ENCODE results near the gene KIAA0408.

DNA sequence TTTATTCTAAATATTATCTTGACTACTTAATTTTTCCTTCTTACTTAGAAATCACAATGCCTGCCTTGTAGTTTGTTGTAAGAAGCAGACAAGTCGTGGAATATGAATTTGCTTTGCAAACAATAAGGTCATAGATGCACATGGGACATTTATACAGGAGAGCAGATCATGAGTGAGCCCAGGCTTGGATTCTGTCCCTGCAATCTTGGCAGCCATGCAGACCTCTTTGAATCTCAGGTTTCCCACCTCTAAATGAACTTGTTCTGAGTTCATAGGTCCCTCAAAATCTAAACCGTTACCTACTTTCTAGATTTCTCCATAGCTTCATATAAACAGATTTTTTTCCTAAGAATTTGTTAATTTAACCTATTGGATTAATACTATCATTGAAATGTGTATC, 19.5 kb downstream of the KIAA0408 start:
- TF ChIP-seq, protein P1, sequence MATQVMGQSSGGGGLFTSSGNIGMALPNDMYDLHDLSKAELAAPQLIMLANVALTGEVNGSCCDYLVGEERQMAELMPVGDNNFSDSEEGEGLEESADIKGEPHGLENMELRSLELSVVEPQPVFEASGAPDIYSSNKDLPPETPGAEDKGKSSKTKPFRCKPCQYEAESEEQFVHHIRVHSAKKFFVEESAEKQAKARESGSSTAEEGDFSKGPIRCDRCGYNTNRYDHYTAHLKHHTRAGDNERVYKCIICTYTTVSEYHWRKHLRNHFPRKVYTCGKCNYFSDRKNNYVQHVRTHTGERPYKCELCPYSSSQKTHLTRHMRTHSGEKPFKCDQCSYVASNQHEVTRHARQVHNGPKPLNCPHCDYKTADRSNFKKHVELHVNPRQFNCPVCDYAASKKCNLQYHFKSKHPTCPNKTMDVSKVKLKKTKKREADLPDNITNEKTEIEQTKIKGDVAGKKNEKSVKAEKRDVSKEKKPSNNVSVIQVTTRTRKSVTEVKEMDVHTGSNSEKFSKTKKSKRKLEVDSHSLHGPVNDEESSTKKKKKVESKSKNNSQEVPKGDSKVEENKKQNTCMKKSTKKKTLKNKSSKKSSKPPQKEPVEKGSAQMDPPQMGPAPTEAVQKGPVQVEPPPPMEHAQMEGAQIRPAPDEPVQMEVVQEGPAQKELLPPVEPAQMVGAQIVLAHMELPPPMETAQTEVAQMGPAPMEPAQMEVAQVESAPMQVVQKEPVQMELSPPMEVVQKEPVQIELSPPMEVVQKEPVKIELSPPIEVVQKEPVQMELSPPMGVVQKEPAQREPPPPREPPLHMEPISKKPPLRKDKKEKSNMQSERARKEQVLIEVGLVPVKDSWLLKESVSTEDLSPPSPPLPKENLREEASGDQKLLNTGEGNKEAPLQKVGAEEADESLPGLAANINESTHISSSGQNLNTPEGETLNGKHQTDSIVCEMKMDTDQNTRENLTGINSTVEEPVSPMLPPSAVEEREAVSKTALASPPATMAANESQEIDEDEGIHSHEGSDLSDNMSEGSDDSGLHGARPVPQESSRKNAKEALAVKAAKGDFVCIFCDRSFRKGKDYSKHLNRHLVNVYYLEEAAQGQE (IDR thresholded peaks at IDR 0.05; ENCODE audit: borderline replicate concordance), result no peak
- TF ChIP-seq, protein P2, sequence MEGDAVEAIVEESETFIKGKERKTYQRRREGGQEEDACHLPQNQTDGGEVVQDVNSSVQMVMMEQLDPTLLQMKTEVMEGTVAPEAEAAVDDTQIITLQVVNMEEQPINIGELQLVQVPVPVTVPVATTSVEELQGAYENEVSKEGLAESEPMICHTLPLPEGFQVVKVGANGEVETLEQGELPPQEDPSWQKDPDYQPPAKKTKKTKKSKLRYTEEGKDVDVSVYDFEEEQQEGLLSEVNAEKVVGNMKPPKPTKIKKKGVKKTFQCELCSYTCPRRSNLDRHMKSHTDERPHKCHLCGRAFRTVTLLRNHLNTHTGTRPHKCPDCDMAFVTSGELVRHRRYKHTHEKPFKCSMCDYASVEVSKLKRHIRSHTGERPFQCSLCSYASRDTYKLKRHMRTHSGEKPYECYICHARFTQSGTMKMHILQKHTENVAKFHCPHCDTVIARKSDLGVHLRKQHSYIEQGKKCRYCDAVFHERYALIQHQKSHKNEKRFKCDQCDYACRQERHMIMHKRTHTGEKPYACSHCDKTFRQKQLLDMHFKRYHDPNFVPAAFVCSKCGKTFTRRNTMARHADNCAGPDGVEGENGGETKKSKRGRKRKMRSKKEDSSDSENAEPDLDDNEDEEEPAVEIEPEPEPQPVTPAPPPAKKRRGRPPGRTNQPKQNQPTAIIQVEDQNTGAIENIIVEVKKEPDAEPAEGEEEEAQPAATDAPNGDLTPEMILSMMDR (IDR thresholded peaks at IDR 0.05; ENCODE audit: poor library complexity, severe bottlenecking), result no peak
- TF ChIP-seq POLR2AphosphoS5 (IDR thresholded peaks at IDR 0.05), result no peak
- no peak for TF ChIP-seq TAF1 (IDR thresholded peaks at IDR 0.05; ENCODE audit: low read depth)
- TF ChIP-seq MXI1 (conservative IDR thresholded peaks at IDR 0.05; ENCODE audit: poor library complexity, severe bottlenecking), result no peak
